ENCODE data around the gene MRLN.
A peak's percentile ranks its signal among the peaks of the same experiment; 100 is the strongest.
"Not testable (repeated sequence)": the region's sequence is repeated elsewhere in the genome, so short reads cannot be mapped to it uniquely, and the experiment has no call there.

The MRLN gene

GRCh38 chr10:59748834-59749233 is 4.4 kb downstream of the MRLN start:
- DNase-seq (ENCODE audit: insufficient read length, low spot score) (no peak), FAIRE-seq (no peak)

GRCh38 chr10:59745163-59745650 is 8.0 kb downstream of the MRLN start:
- DNase-seq (ENCODE audit: insufficient read length, low spot score) (no peak), FAIRE-seq (no peak)

DNA sequence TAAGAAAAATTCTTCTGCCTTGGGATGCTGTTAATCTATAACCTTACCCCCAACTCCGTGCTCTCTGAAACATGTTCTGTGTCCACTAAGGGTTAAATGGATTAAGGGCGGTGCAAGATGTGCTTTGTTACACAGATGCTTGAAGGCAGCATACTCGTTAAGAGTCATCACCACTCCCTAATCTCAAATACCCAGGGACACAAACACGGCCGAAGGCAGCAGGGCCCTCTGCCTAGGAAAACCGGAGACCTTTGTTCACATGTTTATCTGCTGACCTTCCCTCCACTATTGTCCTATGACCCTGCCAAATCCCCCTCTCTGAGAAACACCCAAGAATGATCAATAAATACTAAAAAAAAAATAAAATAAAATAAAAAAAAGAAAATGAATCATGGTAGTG is 8.5 kb downstream of the MRLN start:
- not testable (repeated sequence) for FAIRE-seq

DNA sequence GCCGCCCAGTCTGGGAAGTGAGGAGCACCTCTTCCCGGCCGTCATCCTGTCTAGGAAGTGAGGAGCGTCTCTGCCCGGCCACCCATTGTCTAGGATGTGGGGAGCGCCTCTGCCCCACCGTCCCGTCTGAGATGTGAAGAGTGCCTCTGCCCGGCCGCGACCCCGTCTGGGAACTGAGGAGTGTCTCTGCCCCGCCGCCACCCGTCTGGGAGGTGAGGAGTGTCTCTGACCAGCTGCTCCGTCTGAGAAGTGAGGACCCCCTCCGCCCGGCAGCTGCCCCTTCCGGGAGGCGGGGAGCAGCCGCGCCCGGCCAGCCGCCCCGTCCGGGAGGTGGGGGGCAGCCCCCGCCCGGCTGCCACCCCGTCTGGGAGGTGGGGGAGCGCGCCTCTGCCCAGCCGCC is 9.1 kb downstream of the MRLN start:
- not testable (repeated sequence) for FAIRE-seq; DNase-seq (ENCODE audit: insufficient read length, low spot score)

More for the DNA sequence above, 8.5 kb downstream of the MRLN start:
- not testable (repeated sequence) for DNase-seq (ENCODE audit: insufficient read length, low spot score)

DNA sequence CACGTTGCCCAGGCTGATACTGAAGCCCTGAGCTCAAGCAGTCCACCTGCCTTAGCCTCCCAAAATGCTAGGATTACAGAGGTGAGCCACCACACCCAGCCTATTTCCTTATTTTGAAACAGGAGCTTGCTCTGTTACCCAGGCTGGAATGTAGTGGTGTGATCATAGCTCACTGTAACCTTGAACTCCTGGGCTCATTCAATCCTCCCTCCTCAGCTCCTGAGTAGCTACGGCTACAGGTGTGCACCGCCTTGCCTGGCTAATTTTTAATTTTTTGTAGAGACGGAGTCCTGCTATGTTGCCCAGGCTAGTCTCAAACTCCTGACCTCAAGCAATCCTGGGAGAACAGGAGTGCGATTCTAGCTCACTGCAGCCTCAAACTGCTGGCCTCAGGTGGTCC is 11.7 kb downstream of the MRLN start:
- FAIRE-seq (no peak), DNase-seq (ENCODE audit: insufficient read length, low spot score) (no peak)

GRCh38 chr10:59741048-59741447 is 12.2 kb downstream of the MRLN start:
- FAIRE-seq: no peak
- DNase-seq (ENCODE audit: insufficient read length, low spot score): no peak

DNA sequence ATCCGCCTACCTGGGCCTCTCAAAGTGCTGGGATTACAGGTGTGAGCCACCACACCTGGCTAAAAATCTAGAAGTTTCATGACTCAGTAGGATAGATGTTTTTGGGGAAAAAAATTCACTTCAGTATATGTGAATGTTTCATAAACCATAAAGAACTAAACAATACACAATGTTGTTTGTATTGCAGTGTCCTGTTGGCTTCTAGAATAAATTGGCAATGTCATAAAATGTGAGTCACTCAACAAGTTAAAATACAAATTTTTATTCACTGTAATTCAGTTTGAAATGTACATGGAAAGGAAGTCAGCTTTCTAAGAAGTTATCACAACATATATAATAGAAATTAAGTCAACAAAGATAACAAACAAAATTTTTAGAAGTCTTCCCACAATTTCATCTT is 16.5 kb downstream of the MRLN start:
- no peak for FAIRE-seq
- DNase-seq (ENCODE audit: insufficient read length, low spot score): no peak

DNA sequence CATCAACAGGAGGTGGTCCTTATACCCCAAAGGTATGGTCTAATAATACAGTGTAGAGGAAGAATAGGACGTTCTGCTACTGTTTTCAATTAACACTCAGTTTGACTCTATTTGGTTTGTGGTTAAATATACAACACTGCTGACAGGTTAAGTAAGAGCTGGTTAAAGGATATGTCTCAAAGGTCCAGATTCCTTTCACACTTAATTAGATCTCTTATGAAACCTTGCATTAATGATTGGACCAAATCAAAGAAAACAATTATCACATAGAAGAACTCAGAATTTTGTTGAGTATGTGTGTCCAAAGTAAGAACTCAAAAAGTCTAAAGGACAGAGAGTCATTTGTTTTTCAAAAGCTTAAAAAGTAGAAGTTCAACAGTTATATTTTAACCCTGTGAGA is 18.0 kb downstream of the MRLN start:
- DNase-seq (ENCODE audit: insufficient read length, low spot score) (no peak), FAIRE-seq (no peak)

DNA sequence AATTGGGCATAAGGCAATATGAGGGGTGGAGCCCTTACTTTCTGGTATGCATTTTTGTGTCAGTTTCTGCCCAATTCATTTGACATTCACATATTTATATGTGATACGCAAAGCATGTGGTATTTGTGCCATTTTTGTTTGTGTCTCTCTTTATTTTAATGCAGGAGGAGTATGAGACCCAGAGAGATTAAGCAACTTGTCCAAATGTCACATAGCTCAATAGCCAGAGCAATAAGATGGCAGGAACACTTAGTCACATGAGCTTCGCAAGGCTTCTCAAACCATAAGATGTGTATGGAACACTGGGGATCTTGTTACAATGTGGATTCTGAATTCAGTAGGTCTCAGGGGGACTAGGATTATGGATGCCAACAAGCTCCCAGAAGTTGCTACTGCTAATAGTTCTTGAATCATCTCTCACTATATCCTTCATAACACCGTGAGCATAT is 19.2 kb downstream of the MRLN start:
- DNase-seq (ENCODE audit: insufficient read length, low spot score): no peak
- no peak for FAIRE-seq

DNA sequence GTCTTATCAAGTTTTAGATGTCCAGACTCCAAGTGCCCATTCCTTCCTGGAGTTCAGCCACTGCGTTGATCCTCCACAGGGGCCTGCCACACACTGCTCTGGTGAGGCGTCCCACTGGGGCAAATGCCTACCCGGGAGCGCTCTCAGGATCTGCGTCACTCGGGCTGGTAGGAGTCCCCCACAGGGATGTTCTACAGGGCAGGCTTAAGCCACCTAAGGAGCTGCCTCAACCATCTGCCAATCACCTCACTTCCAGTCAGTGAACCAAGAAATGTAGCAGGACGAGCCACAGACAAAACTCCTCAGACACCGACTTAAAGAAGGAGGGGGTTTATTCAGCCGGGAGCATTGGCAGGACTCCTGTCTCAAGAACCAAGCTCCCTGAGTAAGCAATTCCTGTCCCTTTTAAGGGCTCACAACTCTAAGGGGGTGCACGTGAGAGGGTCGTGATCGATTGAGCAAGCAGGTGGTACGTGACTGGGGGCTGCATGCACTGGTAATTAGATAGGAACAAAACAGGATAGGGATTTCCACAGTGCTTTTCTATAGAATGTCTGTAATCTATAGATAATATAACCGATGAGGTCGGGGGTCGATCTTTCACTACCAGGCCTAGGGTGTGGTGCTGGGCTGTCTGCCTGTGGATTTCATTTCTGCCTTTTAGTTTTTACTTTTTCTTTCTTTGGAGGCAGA is 19.8 kb downstream of the MRLN start:
- not testable (repeated sequence) for FAIRE-seq; DNase-seq (ENCODE audit: insufficient read length, low spot score)

DNA sequence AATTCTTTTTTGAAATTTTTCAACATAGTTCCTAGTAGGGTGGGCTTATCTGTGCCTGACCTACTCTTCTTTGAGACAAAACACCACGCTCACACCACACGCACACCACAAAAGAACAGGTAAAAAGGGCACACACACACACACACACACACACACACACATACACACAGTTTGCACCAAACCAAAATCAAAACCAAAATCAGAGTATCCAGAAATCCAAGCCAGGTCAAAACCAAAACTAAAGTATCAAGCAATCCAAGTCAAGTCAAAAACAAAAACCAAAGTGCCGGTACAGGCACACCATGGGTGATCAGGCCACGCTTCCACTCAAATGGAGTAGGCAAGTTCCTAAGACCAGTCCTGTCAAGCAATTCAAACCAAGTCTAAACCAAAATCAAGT is 20.4 kb downstream of the MRLN start:
- DNase-seq (ENCODE audit: insufficient read length, low spot score); FAIRE-seq: not testable (repeated sequence)

DNA sequence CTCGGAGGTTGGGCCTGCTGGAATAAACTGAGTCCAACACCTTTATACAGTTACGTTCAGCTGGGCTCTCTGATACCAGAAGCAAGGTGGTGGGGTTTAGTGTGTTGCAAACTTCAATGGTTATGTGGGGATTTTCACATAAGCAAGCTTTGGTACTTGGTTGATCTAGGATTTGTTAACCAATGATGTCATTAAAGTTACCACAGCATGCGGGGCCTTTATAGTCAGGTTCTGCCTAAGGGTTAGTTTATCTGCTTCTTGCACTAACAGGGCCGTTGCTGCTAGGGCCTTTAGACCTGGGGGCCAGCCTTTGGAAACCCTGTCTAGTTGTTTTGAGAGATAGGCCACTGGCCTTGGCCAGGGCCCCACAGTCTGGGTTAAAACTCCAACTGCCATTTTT is 24.1 kb downstream of the MRLN start:
- DNase-seq (ENCODE audit: insufficient read length, low spot score); FAIRE-seq: not testable (repeated sequence)

GRCh38 chr10:59724098-59724938 is 28.9 kb downstream of the MRLN start:
- no peak for DNase-seq (ENCODE audit: insufficient read length, low spot score)
- no peak for FAIRE-seq

- DNase-seq (ENCODE audit: insufficient read length, low spot score) (no peak), FAIRE-seq (no peak)
Observed at GRCh38 chr10:59720377-59720776, 32.9 kb downstream of the MRLN start.

- no peak for FAIRE-seq
- no peak for DNase-seq (ENCODE audit: insufficient read length, low spot score)
Observed at GRCh38 chr10:59719374-59719773, 33.9 kb downstream of the MRLN start.

GRCh38 chr10:59718257-59718656 is 35.0 kb downstream of the MRLN start:
- FAIRE-seq: no peak
- no peak for DNase-seq (ENCODE audit: insufficient read length, low spot score)

DNA sequence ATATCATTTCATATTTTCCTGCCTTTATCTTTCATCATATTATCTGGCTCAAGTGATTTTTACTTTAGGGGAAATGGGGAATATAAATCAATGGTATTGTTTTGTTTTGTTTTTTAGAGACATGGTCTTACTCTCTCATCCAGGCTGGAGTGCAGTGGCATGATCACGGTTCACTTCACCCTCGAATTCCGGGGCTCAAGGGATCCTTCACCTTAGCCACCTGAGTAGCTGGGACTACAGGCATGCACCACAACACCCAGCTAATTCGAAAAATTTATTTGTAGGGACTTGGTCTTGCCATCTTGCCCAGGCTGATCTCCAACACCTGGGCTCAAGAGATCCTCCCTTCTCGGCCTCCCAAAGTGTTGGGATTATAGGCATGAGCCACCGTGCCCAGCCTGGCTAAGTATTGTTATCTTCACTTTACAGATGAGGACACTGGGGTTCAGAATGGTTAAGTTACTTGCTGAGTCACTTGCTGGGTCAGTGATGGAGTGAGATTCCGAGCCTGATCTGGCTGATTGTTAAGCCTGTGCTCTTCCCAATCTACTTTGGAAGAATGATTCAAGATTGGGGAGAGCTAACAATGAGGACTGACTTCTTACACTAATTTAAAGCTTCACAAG is 39.9 kb downstream of the MRLN start:
- FAIRE-seq (no peak), DNase-seq (ENCODE audit: insufficient read length, low spot score) (no peak)

GRCh38 chr10:59711871-59712494 is 41.3 kb downstream of the MRLN start:
- no peak for FAIRE-seq
- no peak for DNase-seq (ENCODE audit: insufficient read length, low spot score)

GRCh38 chr10:59709395-59710125 is 43.7 kb downstream of the MRLN start, which contains the start of gene SLC16A9:
TSS of gene SLC16A9 (minus strand) at chr10:59709850. CDS start at chr10:59684291, 25,559 bp downstream.
- FAIRE-seq (no peak), DNase-seq (ENCODE audit: insufficient read length, low spot score) (peak; percentile 46)

GRCh38 chr10:59708816-59709394 is 44.4 kb downstream of the MRLN start:
- FAIRE-seq (no peak), DNase-seq (ENCODE audit: insufficient read length, low spot score) (peak; percentile 10)
